Measurements from ENCODE around the gene CCNY. TPM values are rescaled to one million over a fixed set of nuclear protein-coding genes. Genes with fewer than 3 reads are reported as not detected.

CCNY gene
- total and polyA plus RNA-seq, 2 of the 13 experiments (the other 11 are each of a cell fraction or from before 2014, with no cell fraction given) = 48.2 to 54.7 TPM

GRCh38 chr10:35409808-35410207, 73.5 kb downstream of the CCNY start (continued):
- TF ChIP-seq, protein P1, sequence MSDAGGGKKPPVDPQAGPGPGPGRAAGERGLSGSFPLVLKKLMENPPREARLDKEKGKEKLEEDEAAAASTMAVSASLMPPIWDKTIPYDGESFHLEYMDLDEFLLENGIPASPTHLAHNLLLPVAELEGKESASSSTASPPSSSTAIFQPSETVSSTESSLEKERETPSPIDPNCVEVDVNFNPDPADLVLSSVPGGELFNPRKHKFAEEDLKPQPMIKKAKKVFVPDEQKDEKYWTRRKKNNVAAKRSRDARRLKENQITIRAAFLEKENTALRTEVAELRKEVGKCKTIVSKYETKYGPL (CRISPR knock-in tag; IDR thresholded peaks at IDR 0.05) = no peak
- TF ChIP-seq, protein P2, sequence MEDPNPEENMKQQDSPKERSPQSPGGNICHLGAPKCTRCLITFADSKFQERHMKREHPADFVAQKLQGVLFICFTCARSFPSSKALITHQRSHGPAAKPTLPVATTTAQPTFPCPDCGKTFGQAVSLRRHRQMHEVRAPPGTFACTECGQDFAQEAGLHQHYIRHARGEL (CRISPR knock-in tag; IDR thresholded peaks at IDR 0.05) = no peak
- no peak for TF ChIP-seq GLI4 (CRISPR knock-in tag; IDR thresholded peaks at IDR 0.05; ENCODE audit: borderline replicate concordance)
- TF ChIP-seq RCOR2 (CRISPR knock-in tag; IDR thresholded peaks at IDR 0.05) = peak; percentile 65
- TF ChIP-seq CEBPG (CRISPR knock-in tag; IDR thresholded peaks at IDR 0.05) = peak; percentile 88
- no peak for TF ChIP-seq ATF2 (CRISPR knock-in tag; IDR thresholded peaks at IDR 0.05)
- TF ChIP-seq ZNF263 (CRISPR knock-in tag; IDR thresholded peaks at IDR 0.05) = 0 out of 2 replicates have a peak, but pooled peaks have one; percentile 54
- no peak for TF ChIP-seq NCOA2 (CRISPR knock-in tag; IDR thresholded peaks at IDR 0.05)
- no peak for TF ChIP-seq ATRX (CRISPR knock-in tag; IDR thresholded peaks at IDR 0.05; ENCODE audit: borderline replicate concordance)
- TF ChIP-seq SRSF9 (IDR thresholded peaks at IDR 0.05; ENCODE audit: borderline replicate concordance, insufficient read depth, low read depth, low read length, poor library complexity, severe bottlenecking) = no peak
- no peak for TF ChIP-seq MTERF4 (CRISPR knock-in tag; IDR thresholded peaks at IDR 0.05)
- TF ChIP-seq POLR2A (IDR thresholded peaks at IDR 0.05; ENCODE audit: insufficient read depth in 1 of 2, low read depth in 2 of 2, low read length in 2 of 2) = no peak
- no peak for TF ChIP-seq LCORL (IDR thresholded peaks at IDR 0.05)
- peak; percentile 76; the same call in 1 of the 2 replicates for TF ChIP-seq LCORL (CRISPR knock-in tag; IDR thresholded peaks at IDR 0.05)
- TF ChIP-seq TBX3 (IDR thresholded peaks at IDR 0.05; ENCODE audit: borderline replicate concordance) = no peak
- TF ChIP-seq ZNF331 (CRISPR knock-in tag; IDR thresholded peaks at IDR 0.05) = 0 out of 2 replicates have a peak, but pooled peaks have one; percentile 28
- peak; percentile 83 for TF ChIP-seq ZMYM4 (CRISPR knock-in tag; IDR thresholded peaks at IDR 0.05)
- TF ChIP-seq KLF6 (CRISPR knock-in tag; IDR thresholded peaks at IDR 0.05) = no peak
- TF ChIP-seq ERF (CRISPR knock-in tag; IDR thresholded peaks at IDR 0.05) = no peak
- TF ChIP-seq FOXA3 (CRISPR knock-in tag; IDR thresholded peaks at IDR 0.05) = peak; percentile 29
- no peak for TF ChIP-seq CEBPZ (IDR thresholded peaks at IDR 0.05; ENCODE audit: low read length)
- no peak for TF ChIP-seq ZC3H4 (CRISPR knock-in tag; IDR thresholded peaks at IDR 0.05; ENCODE audit: borderline replicate concordance)
- TF ChIP-seq ZBTB42 (CRISPR knock-in tag; IDR thresholded peaks at IDR 0.05) = no peak
- no peak for TF ChIP-seq ZNF563 (CRISPR knock-in tag; IDR thresholded peaks at IDR 0.05)
- no peak for TF ChIP-seq SMAD1 (CRISPR knock-in tag; IDR thresholded peaks at IDR 0.05; ENCODE audit: borderline replicate concordance, low read depth)
- no peak for TF ChIP-seq KDM2A (CRISPR knock-in tag; IDR thresholded peaks at IDR 0.05; ENCODE audit: borderline replicate concordance, low read depth)
- TF ChIP-seq ZNF350 (CRISPR knock-in tag; IDR thresholded peaks at IDR 0.05; ENCODE audit: borderline replicate concordance, low read depth) = no peak
- no peak for TF ChIP-seq DR1 (CRISPR knock-in tag; IDR thresholded peaks at IDR 0.05)

Measured in HepG2 (cell line).